K562 (cell line): ENCODE data around the gene COX20. TPM values are rescaled to one million over a fixed set of nuclear protein-coding genes. Genes with fewer than 3 reads are reported as not detected.

Experiments used
- AFF4 ChIP-seq: sonication (generic); formaldehyde crosslinking; IDR thresholded peaks from 2 replicates; pipeline ENCODE4 v1.8.0; 2023; ENCODE audit warnings: mild to moderate bottlenecking, missing genetic modification reagents
- CHD1 ChIP-seq: fragments of 200-600 bp; sonication (generic); IDR thresholded peaks from one replicate; pipeline ENCODE4 v1.6.1; 2012; ENCODE audit warnings: mild to moderate bottlenecking, moderate library complexity, low read length, inconsistent platforms
- ETV1 ChIP-seq: fragments of 450-650 bp; conservative IDR thresholded peaks from 2 replicates; pipeline ENCODE4 v1.6.1; 2016; ENCODE audit warnings: missing genetic modification characterization, control low read depth, low read depth, missing compliant biosample characterization
- FOSL1 ChIP-seq: fragments of 200-800 bp; sonication (Bioruptor generic); conservative IDR thresholded peaks from 2 replicates; pipeline ENCODE4 v1.6.1; 2016; ENCODE audit warnings: missing genetic modification characterization, missing compliant biosample characterization
- FOXJ2 ChIP-seq: fragments of 200-800 bp; sonication (Bioruptor generic); IDR thresholded peaks from 2 replicates; pipeline ENCODE4 v1.6.1; 2016; ENCODE audit warnings: missing genetic modification characterization, missing compliant biosample characterization
- KLF13 ChIP-seq: fragments of 450-650 bp; IDR thresholded peaks from 2 replicates; pipeline ENCODE4 v1.6.1; 2016; ENCODE audit warnings: missing genetic modification characterization, low read depth, mild to moderate bottlenecking, missing compliant biosample characterization, moderate library complexity, borderline replicate concordance
- MYC ChIP-seq, 2 experiments: fragments of 250-450 bp in 1 of 2; sonication (Bioruptor Pico) in 1 of 2; IDR thresholded peaks; 2 replicates each; pipeline versions ENCODE4 v1.5.1 to v1.6.1; 2012 to 2021; ENCODE audit warnings: low read depth in 2 of 2, borderline replicate concordance in 1 of 2, improper control_type of control experiment in 1 of 2, low read length in 1 of 2, mild to moderate bottlenecking in 1 of 2, moderate library complexity in 1 of 2
- NCOR1 ChIP-seq: fragments of 450-650 bp; IDR thresholded peaks from 2 replicates; pipeline ENCODE4 v1.6.1; 2016; ENCODE audit warnings: mild to moderate bottlenecking, moderate library complexity
- RB1 ChIP-seq: fragments of 450-650 bp; IDR thresholded peaks from 2 replicates; pipeline ENCODE4 v1.6.1; 2017; ENCODE audit warnings: low read depth, mild to moderate bottlenecking
- ZFP1 ChIP-seq: fragments of 450-650 bp; formaldehyde crosslinking; IDR thresholded peaks from 2 replicates; pipeline ENCODE4 v1.4.0; 2020; ENCODE audit warnings: mild to moderate bottlenecking, mixed read lengths
- ZNF655 ChIP-seq: fragments of 250-450 bp; sonication (Bioruptor Pico); IDR thresholded peaks from 2 replicates; pipeline ENCODE4 v1.5.0; 2021
- ZNF766 ChIP-seq: fragments of 200-800 bp; sonication (Bioruptor generic); conservative IDR thresholded peaks from 2 replicates; pipeline ENCODE4 v1.6.1; 2016; ENCODE audit warnings: missing genetic modification characterization, missing compliant biosample characterization
- polyA plus RNA-seq, 8 experiments: library from polyadenylated mRNA; depleted of rRNA in 4 of 8; stranded (reverse) in 5 of 8; unstranded in 3 of 8; fragments of >200 nt; fragmentation: Nextera tagmentation in 2 of 8; fragmentation: Illumina TruSeq in 1 of 8; extraction: Ambion mirVana in 2 of 8; extraction: Trizol in 1 of 8; gene quantifications; 2 replicates each; pipeline versions ENCODE4 v1.2.1 to v1.2.3, GENCODE V29; 2011 to 2014; ENCODE audit warnings: inconsistent platforms in 1 of 8, missing spikeins in 1 of 8
- total RNA-seq, 7 experiments: library from RNA; depleted of rRNA in 6 of 7; stranded (reverse); fragments of >200 nt in 6 of 7; fragmentation: Illumina TruSeq in 2 of 7; extraction: Trizol in 2 of 7; gene quantifications; 2 replicates each; pipeline versions ENCODE4 v1.2.1 to v1.2.3, GENCODE V29; 2011 to 2021; ENCODE audit warnings: low replicate concordance in 1 of 7

COX20 gene
- total and polyA plus RNA-seq, 9 of the 15 experiments (the other 6 are each of a cell fraction or from before 2014, with no cell fraction given): 41.5 to 192 (median 84.3) TPM

- TF ChIP-seq ZNF655 (CRISPR knock-in tag) (peak; percentile 4), MYC (IDR thresholded peaks at IDR 0.05; ENCODE audit: low read depth, low read length) (peak; percentile 79), MYC (CRISPR knock-in tag; IDR thresholded peaks at IDR 0.05; ENCODE audit: borderline replicate concordance, low read depth) (no peak), FOXJ2 (tag) (peak; percentile 93), FOSL1 (peak; percentile 24; the same call in 1 of the 2 replicates), ETV1 (peak; percentile 2; the same call in 1 of the 2 replicates), ZNF766 (CRISPR knock-in tag) (0 out of 2 replicates have a peak, but pooled peaks have one; percentile 68), CHD1 (peak; percentile 82), AFF4 (CRISPR knock-in tag) (0 out of 2 replicates have a peak, but pooled peaks have one; percentile 19), ZFP1 (CRISPR knock-in tag) (peak; percentile 52), NCOR1 (peak; percentile 51), RB1 (peak; percentile 90), KLF13 (tag) (peak; percentile 86; the same call in 1 of the 2 replicates)
These were observed at the start of gene COX20 (continued) for GRCh38 chr1:244835276-244836134.
